C4-2B (cell line): ENCODE measurements around the gene MIX23.

Experiments
- CTCF ChIP-seq: fragments of 450-650 bp; conservative IDR thresholded peaks from 2 replicates; pipeline ENCODE4 v1.5.1; 2017; ENCODE audit warnings: mild to moderate bottlenecking
- ZFX ChIP-seq: fragments of 450-650 bp; IDR thresholded peaks from 2 replicates; pipeline ENCODE4 v1.6.1; 2017

GRCh38 chr3:122355612-122356011 is 27.4 kb downstream of the MIX23 start:
- TF ChIP-seq CTCF (no peak), ZFX (no peak)
